HG03095 (cell line): ENCODE data around the gene GOLPH3.
"Not testable (repeated sequence)": the region's sequence is repeated elsewhere in the genome, so short reads cannot be mapped to it uniquely, and the experiment has no call there.

Experiments
- ATAC-seq: cut with Tn5 transposase; IDR thresholded peaks from one replicate; pipeline ENCODE4 v1.9.1; 2021; ENCODE audit warnings: moderate library complexity; ENCODE audit not compliant: unreplicated experiment

GOLPH3 gene

GRCh38 chr5:32138839-32139493, 35.2 kb downstream of the GOLPH3 start:
- no peak for ATAC-seq

- ATAC-seq = no peak
Observed at GRCh38 chr5:32136342-32136741, 37.8 kb downstream of the GOLPH3 start.

- no peak for ATAC-seq
Observed at GRCh38 chr5:32135086-32135485, 39.0 kb downstream of the GOLPH3 start.

GRCh38 chr5:32132757-32133156, 41.4 kb downstream of the GOLPH3 start:
- ATAC-seq = no peak

- no peak for ATAC-seq
Observed at GRCh38 chr5:32131604-32132003, 42.5 kb downstream of the GOLPH3 start.

- ATAC-seq = no peak
Observed at GRCh38 chr5:32130865-32131264, 43.3 kb downstream of the GOLPH3 start.

- ATAC-seq = no peak
Observed at GRCh38 chr5:32129074-32129598, 45.0 kb downstream of the GOLPH3 start.

GRCh38 chr5:32127711-32128110, 46.4 kb downstream of the GOLPH3 start:
- no peak for ATAC-seq

- no peak for ATAC-seq
Observed at GRCh38 chr5:32126691-32127090, 47.4 kb downstream of the GOLPH3 start.

- no peak for ATAC-seq
Observed at GRCh38 chr5:32123889-32124676, 50.0 kb downstream of the GOLPH3 start.

- ATAC-seq = no peak
Observed at GRCh38 chr5:32123058-32123805, 50.9 kb downstream of the GOLPH3 start.

- ATAC-seq = not testable (repeated sequence)
Observed at GRCh38 chr5:32118922-32119321, 55.2 kb downstream of the GOLPH3 start.

GRCh38 chr5:32116574-32117313, 57.4 kb downstream of the GOLPH3 start:
- ATAC-seq = no peak

- no peak for ATAC-seq
Observed at GRCh38 chr5:32115985-32116384, 58.1 kb downstream of the GOLPH3 start.

GRCh38 chr5:32110111-32110696, 63.9 kb downstream of the GOLPH3 start:
- no peak for ATAC-seq

GRCh38 chr5:32109236-32109635, 64.9 kb downstream of the GOLPH3 start:
- ATAC-seq = no peak

- no peak for ATAC-seq
Observed at GRCh38 chr5:32108167-32108566, 66.0 kb downstream of the GOLPH3 start.

- no peak for ATAC-seq
Observed at GRCh38 chr5:32107291-32107690, 66.8 kb downstream of the GOLPH3 start.

GRCh38 chr5:32103521-32103920, 70.6 kb downstream of the GOLPH3 start:
- ATAC-seq = no peak

GRCh38 chr5:32102254-32102986, 71.7 kb downstream of the GOLPH3 start:
- ATAC-seq = no peak
